Endodermal cell (in vitro differentiated cells): Measurements from ENCODE around the gene IARS1. TPM values are rescaled to one million over a fixed set of nuclear protein-coding genes. Genes with fewer than 3 reads are reported as not detected.
A peak's percentile ranks its signal among the peaks of the same experiment; 100 is the strongest.

ENCODE experiments used
- DNase-seq: peaks from one replicate; pipeline ENCODE4 v3.0.0-alpha.2; 2017
- H3K27ac ChIP-seq: 2 replicates; pipeline ENCODE4 v1.5.1; 2013; ENCODE audit warnings: mild to moderate bottlenecking, low read depth, low read length, moderate library complexity
- H3K27me3 ChIP-seq: 2 replicates; pipeline ENCODE4 v1.6.1; 2013; ENCODE audit warnings: mild to moderate bottlenecking, low read length, moderate library complexity; ENCODE audit not compliant: insufficient read depth, control insufficient read depth, poor library complexity, severe bottlenecking
- H3K36me3 ChIP-seq: 2 replicates; pipeline ENCODE4 v1.7.0; 2013; ENCODE audit warnings: mild to moderate bottlenecking, low read length, moderate library complexity; ENCODE audit not compliant: control insufficient read depth, insufficient read depth
- H3K4me1 ChIP-seq: one replicate; pipeline ENCODE4 v1.7.0; 2013; ENCODE audit warnings: low read length; ENCODE audit not compliant: control insufficient read depth, insufficient read depth
- H3K4me3 ChIP-seq: 2 replicates; pipeline ENCODE4 v1.5.1; 2013; ENCODE audit warnings: mild to moderate bottlenecking, low read length, moderate library complexity
- H3K9ac ChIP-seq: 2 replicates; pipeline ENCODE4 v1.6.1; 2013; ENCODE audit warnings: mild to moderate bottlenecking, low read length, moderate library complexity; ENCODE audit not compliant: poor library complexity, severe bottlenecking; ENCODE audit errors: extremely low read depth
- H3K9me3 ChIP-seq: 2 replicates; pipeline ENCODE4 v1.6.1; 2013; ENCODE audit warnings: mild to moderate bottlenecking, low read length, moderate library complexity; ENCODE audit not compliant: control insufficient read depth
- H3K27ac Mint-ChIP-seq: 2 replicates; pipeline ENCODE4 v1.8.0; 2020; ENCODE audit warnings: mixed read lengths
- H3K27me3 Mint-ChIP-seq: 2 replicates; pipeline ENCODE4 v1.8.0; 2021; ENCODE audit warnings: mild to moderate bottlenecking, mixed read lengths; ENCODE audit not compliant: insufficient read depth
- H3K36me3 Mint-ChIP-seq: 2 replicates; pipeline ENCODE4 v1.8.0; 2020; ENCODE audit warnings: low read depth, mixed read lengths
- H3K4me1 Mint-ChIP-seq: 2 replicates; pipeline ENCODE4 v1.8.0; 2020; ENCODE audit warnings: mixed read lengths
- H3K4me3 Mint-ChIP-seq: 2 replicates; pipeline ENCODE4 v1.8.0; 2020; ENCODE audit warnings: mild to moderate bottlenecking, moderate library complexity, mixed read lengths
- H3K9me3 Mint-ChIP-seq: 2 replicates; pipeline ENCODE4 v1.8.0; 2020; ENCODE audit warnings: mild to moderate bottlenecking, mixed read lengths
- WGBS, 2 experiments: methylation state at CpG; one replicate each; pipeline versions ENCODE4 v1.1.5 to v1.1.7; 2013; ENCODE audit warnings: missing lambda C conversion rate in 2 of 2, mixed read lengths in 1 of 2; ENCODE audit not compliant: insufficient coverage in 1 of 2, insufficient read length in 1 of 2; 5-methylcytosine and 5-hydroxymethylcytosine counted together
- total RNA-seq, 2 donors: library from RNA; stranded (reverse); fragmentation: NEBNext Ultra II Directional in 1 of 2; extraction: Animal tissue kit (Norgen Biotek cat#: 25700) in 1 of 2; gene quantifications; 2 replicates in 1 of 2; 3 replicates in 1 of 2; pipeline ENCODE4 v1.2.1, GENCODE V29; 2021
- TF ChIP-seq, protein P1 (sequence below): fragments of 200-600 bp; sonication (generic); conservative IDR thresholded peaks from 2 replicates; pipeline ENCODE4 v1.5.0; 2021; ENCODE audit warnings: antibody characterized with exemption, mild to moderate bottlenecking

Gene IARS1
- total RNA-seq, 2 donors from 2014 or later, result 170 to 173 TPM

GRCh38 chr9:92295240-92295790 lies 1.8 kb upstream of the IARS1 start:
- Histone ChIP-seq H3K4me3 (peak overlapping the region; percentile 91), H3K27me3 (no peaks in the 10 kb centered on the region), H3K36me3 (peaks cover 31% of the 10 kb centered on the region), H3K4me1 (peaks cover 14% of the 10 kb centered on the region), H3K27ac (no peak overlapping the region), H3K9me3 (no peaks in the 10 kb centered on the region), H3K9ac (no peak overlapping the region)
- no peaks in the 10 kb centered on the region for H3K9me3 Mint-ChIP-seq
- H3K27me3 Mint-ChIP-seq, result no peaks in the 10 kb centered on the region
- H3K4me1 Mint-ChIP-seq, result peaks cover 38% of the 10 kb centered on the region
- peak overlapping the region; percentile 80 for H3K27ac Mint-ChIP-seq
- WGBS, 2 experiments, result 63 to 78% methylated on average over 6 to 7 of the region's 7 CpGs
- H3K4me3 Mint-ChIP-seq, result no peak overlapping the region
- H3K36me3 Mint-ChIP-seq, result peaks cover 36% of the 10 kb centered on the region
- TF ChIP-seq, protein P1, sequence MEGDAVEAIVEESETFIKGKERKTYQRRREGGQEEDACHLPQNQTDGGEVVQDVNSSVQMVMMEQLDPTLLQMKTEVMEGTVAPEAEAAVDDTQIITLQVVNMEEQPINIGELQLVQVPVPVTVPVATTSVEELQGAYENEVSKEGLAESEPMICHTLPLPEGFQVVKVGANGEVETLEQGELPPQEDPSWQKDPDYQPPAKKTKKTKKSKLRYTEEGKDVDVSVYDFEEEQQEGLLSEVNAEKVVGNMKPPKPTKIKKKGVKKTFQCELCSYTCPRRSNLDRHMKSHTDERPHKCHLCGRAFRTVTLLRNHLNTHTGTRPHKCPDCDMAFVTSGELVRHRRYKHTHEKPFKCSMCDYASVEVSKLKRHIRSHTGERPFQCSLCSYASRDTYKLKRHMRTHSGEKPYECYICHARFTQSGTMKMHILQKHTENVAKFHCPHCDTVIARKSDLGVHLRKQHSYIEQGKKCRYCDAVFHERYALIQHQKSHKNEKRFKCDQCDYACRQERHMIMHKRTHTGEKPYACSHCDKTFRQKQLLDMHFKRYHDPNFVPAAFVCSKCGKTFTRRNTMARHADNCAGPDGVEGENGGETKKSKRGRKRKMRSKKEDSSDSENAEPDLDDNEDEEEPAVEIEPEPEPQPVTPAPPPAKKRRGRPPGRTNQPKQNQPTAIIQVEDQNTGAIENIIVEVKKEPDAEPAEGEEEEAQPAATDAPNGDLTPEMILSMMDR, result no peak
- peak; percentile 51 for DNase-seq

DNA sequence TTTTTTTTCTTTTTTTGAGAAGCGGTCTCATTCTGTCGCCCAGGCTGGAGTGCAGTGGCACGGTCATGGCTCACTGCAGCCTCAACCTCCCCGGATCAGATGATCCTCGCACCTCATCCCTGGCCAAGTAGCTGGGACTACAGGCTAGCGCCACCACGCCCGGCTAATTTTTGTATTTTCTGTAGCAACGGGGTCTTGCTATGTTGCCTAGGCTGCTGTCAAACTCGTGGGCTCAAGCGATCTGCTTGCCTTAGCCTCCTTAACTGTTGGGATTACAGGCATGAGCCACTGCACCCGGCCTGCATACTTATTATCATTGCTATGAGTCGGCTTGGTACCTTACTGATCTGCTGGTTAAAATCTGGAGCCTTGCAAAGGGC lies 790 bp upstream of the IARS1 start:
- H3K4me3 Mint-ChIP-seq, result peak overlapping the region; percentile 83
- H3K9me3 Mint-ChIP-seq, result no peaks in the 10 kb centered on the region
- peak overlapping the region; percentile 34 for H3K27ac ChIP-seq
- H3K4me1 Mint-ChIP-seq, result peaks cover 38% of the 10 kb centered on the region
- peak overlapping the region; percentile 91 for H3K4me3 ChIP-seq
- TF ChIP-seq, protein P1, result no peak
- H3K36me3 ChIP-seq, result peaks cover 39% of the 10 kb centered on the region
- no peaks in the 10 kb centered on the region for H3K9me3 ChIP-seq
- peaks cover 40% of the 10 kb centered on the region for H3K36me3 Mint-ChIP-seq
- H3K27ac Mint-ChIP-seq, result peak overlapping the region; percentile 98
- WGBS, 2 experiments, result 50 to 55% methylated on average over 10 to 13 of the region's 13 CpGs
- DNase-seq, result peak; percentile 54
- H3K9ac ChIP-seq, result peak overlapping the region; percentile 66
- peaks cover 14% of the 10 kb centered on the region for H3K4me1 ChIP-seq
- no peaks in the 10 kb centered on the region for H3K27me3 Mint-ChIP-seq
- no peaks in the 10 kb centered on the region for H3K27me3 ChIP-seq

DNA sequence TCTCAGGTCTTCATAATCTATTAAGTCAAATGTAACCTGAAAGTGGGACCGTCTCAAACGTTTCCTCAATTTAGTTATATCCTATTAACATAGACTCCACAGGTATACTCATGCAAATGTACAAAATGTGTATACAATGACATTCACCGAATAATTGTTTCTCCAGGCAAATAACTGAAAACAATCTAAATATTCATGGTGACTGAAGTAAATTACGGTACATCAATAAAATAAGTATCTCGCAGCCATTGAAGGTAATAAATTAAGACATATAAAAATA lies 482 bp downstream of the IARS1 start:
- Mint-ChIP-seq H3K4me3 (peak overlapping the region; percentile 83), H3K36me3 (peaks cover 39% of the 10 kb centered on the region), H3K27ac (peak overlapping the region; percentile 98), H3K4me1 (peaks cover 38% of the 10 kb centered on the region), H3K9me3 (no peaks in the 10 kb centered on the region), H3K27me3 (no peaks in the 10 kb centered on the region)
- TF ChIP-seq, protein P1, result no peak
- H3K36me3 ChIP-seq, result peaks cover 40% of the 10 kb centered on the region
- WGBS, 2 experiments, result 0% methylated on average over 2 to 3 of the region's 5 CpGs
- no peaks in the 10 kb centered on the region for H3K27me3 ChIP-seq
- peak overlapping the region; percentile 90 for H3K9ac ChIP-seq
- peaks cover 14% of the 10 kb centered on the region for H3K4me1 ChIP-seq
- peak overlapping the region; percentile 86 for H3K27ac ChIP-seq
- no peak for DNase-seq
- peak overlapping the region; percentile 91 for H3K4me3 ChIP-seq
- no peaks in the 10 kb centered on the region for H3K9me3 ChIP-seq
